Measurements from ENCODE around the gene SPRR2A.

The SPRR2A gene

GRCh38 chr1:153094426-153094825 lies 37.1 kb upstream of the SPRR2A start, which contains the start of gene SPRR2E:
Gene SPRR2E, minus strand, starts transcription at chr1:153094526. Its CDS starts 775 bp downstream, at chr1:153093751.
- H3K9me3 ChIP-seq (ENCODE audit: insufficient read depth, low read length) = no peaks in the 10 kb centered on the region
- no peak within 1 kb of the TSS for H3K27ac ChIP-seq (ENCODE audit: low read length)
- no peak within 1 kb of the TSS for H2AFZ ChIP-seq (ENCODE audit: low read depth, low read length)
- no peak within 1 kb of the TSS for H3K4me2 ChIP-seq (ENCODE audit: low read length)
- H3K27me3 ChIP-seq (ENCODE audit: low read depth, low read length) = peaks cover 20% of the 10 kb centered on the region; the same call in 1 of the 2 replicates
- no peak for TF ChIP-seq EZH2phosphoT487 (IDR thresholded peaks at IDR 0.05; ENCODE audit: low read depth)
- TF ChIP-seq, protein P1, sequence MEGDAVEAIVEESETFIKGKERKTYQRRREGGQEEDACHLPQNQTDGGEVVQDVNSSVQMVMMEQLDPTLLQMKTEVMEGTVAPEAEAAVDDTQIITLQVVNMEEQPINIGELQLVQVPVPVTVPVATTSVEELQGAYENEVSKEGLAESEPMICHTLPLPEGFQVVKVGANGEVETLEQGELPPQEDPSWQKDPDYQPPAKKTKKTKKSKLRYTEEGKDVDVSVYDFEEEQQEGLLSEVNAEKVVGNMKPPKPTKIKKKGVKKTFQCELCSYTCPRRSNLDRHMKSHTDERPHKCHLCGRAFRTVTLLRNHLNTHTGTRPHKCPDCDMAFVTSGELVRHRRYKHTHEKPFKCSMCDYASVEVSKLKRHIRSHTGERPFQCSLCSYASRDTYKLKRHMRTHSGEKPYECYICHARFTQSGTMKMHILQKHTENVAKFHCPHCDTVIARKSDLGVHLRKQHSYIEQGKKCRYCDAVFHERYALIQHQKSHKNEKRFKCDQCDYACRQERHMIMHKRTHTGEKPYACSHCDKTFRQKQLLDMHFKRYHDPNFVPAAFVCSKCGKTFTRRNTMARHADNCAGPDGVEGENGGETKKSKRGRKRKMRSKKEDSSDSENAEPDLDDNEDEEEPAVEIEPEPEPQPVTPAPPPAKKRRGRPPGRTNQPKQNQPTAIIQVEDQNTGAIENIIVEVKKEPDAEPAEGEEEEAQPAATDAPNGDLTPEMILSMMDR (IDR thresholded peaks at IDR 0.05; ENCODE audit: low read depth, low read length) = no peak
- H3K79me2 ChIP-seq (ENCODE audit: low read length) = no peaks in the 10 kb centered on the region
- H3K4me1 ChIP-seq (ENCODE audit: low read length) = no peaks in the 10 kb centered on the region
- H4K20me1 ChIP-seq (ENCODE audit: insufficient read depth, low read length) = no peaks in the 10 kb centered on the region
- H3K4me3 ChIP-seq (ENCODE audit: low read length) = no peak within 1 kb of the TSS
- H3K36me3 ChIP-seq (replicated peaks; ENCODE audit: low read depth, low read length) = no peaks in the 10 kb centered on the region
- no peak within 1 kb of the TSS for H3K9ac ChIP-seq (ENCODE audit: low read length)

DNA sequence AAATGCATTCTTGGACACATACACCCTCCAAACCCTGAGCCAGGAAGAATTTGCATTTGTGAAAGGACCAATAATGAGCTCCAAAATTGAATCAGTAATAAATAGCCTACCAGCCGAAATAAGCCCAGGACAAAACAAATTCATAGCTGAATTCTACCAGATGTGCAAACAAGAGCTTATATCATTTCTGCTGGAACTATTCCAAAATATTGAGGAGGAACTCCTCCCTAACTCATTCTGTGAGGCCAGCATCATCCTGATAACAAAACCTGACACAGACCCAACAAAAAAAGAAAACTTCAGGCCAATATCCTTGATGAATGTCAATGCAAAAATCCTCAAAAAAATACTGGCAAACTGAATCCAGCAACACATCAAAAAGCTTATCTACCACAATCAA lies 30.3 kb upstream of the SPRR2A start:
- TF ChIP-seq EZH2phosphoT487 (IDR thresholded peaks at IDR 0.05; ENCODE audit: low read depth) = no peak
- TF ChIP-seq, protein P1 (IDR thresholded peaks at IDR 0.05; ENCODE audit: low read depth, low read length) = no peak
- Histone ChIP-seq H3K9ac (ENCODE audit: low read length) (no peak overlapping the region), H3K4me2 (ENCODE audit: low read length) (no peak overlapping the region), H3K36me3 (replicated peaks; ENCODE audit: low read depth, low read length) (no peaks in the 10 kb centered on the region), H4K20me1 (ENCODE audit: insufficient read depth, low read length) (no peaks in the 10 kb centered on the region), H3K4me3 (ENCODE audit: low read length) (no peak overlapping the region), H3K27ac (ENCODE audit: low read length) (no peak overlapping the region), H3K27me3 (ENCODE audit: low read depth, low read length) (peaks cover 34% of the 10 kb centered on the region), H3K79me2 (ENCODE audit: low read length) (no peaks in the 10 kb centered on the region), H2AFZ (ENCODE audit: low read depth, low read length) (no peak overlapping the region), H3K4me1 (ENCODE audit: low read length) (no peaks in the 10 kb centered on the region), H3K9me3 (ENCODE audit: insufficient read depth, low read length) (no peaks in the 10 kb centered on the region)

- H3K27me3 ChIP-seq (ENCODE audit: low read depth, low read length) = peaks cover 22% of the 10 kb centered on the region
- H3K4me3 ChIP-seq (ENCODE audit: low read length) = no peak overlapping the region
- TF ChIP-seq, protein P1 (IDR thresholded peaks at IDR 0.05; ENCODE audit: low read depth, low read length) = no peak
- TF ChIP-seq EZH2phosphoT487 (IDR thresholded peaks at IDR 0.05; ENCODE audit: low read depth) = no peak
- H3K9ac ChIP-seq (ENCODE audit: low read length) = no peak overlapping the region
- H4K20me1 ChIP-seq (ENCODE audit: insufficient read depth, low read length) = no peaks in the 10 kb centered on the region
- no peaks in the 10 kb centered on the region for H3K79me2 ChIP-seq (ENCODE audit: low read length)
- H3K9me3 ChIP-seq (ENCODE audit: insufficient read depth, low read length) = no peaks in the 10 kb centered on the region
- H3K27ac ChIP-seq (ENCODE audit: low read length) = no peak overlapping the region
- no peaks in the 10 kb centered on the region for H3K4me1 ChIP-seq (ENCODE audit: low read length)
- H2AFZ ChIP-seq (ENCODE audit: low read depth, low read length) = no peak overlapping the region
- H3K4me2 ChIP-seq (ENCODE audit: low read length) = no peak overlapping the region
- no peaks in the 10 kb centered on the region for H3K36me3 ChIP-seq (replicated peaks; ENCODE audit: low read depth, low read length)
Measured at GRCh38 chr1:153081736-153082135, 24.4 kb upstream of the SPRR2A start.

- Histone ChIP-seq H3K27ac (ENCODE audit: low read length) (no peak overlapping the region), H3K4me3 (ENCODE audit: low read length) (no peak overlapping the region), H3K9ac (ENCODE audit: low read length) (no peak overlapping the region), H3K36me3 (replicated peaks; ENCODE audit: low read depth, low read length) (no peaks in the 10 kb centered on the region), H4K20me1 (ENCODE audit: insufficient read depth, low read length) (no peaks in the 10 kb centered on the region), H3K9me3 (ENCODE audit: insufficient read depth, low read length) (no peaks in the 10 kb centered on the region), H3K4me1 (ENCODE audit: low read length) (no peaks in the 10 kb centered on the region), H3K79me2 (ENCODE audit: low read length) (no peaks in the 10 kb centered on the region), H3K27me3 (ENCODE audit: low read depth, low read length) (peaks cover 27% of the 10 kb centered on the region), H2AFZ (ENCODE audit: low read depth, low read length) (no peak overlapping the region), H3K4me2 (ENCODE audit: low read length) (no peak overlapping the region)
- TF ChIP-seq, protein P1 (IDR thresholded peaks at IDR 0.05; ENCODE audit: low read depth, low read length) = no peak
- TF ChIP-seq EZH2phosphoT487 (IDR thresholded peaks at IDR 0.05; ENCODE audit: low read depth) = no peak
Measured at GRCh38 chr1:153072806-153073726, 15.8 kb upstream of the SPRR2A start.

Measured in OCI-LY3 (cell line).